ENCODE results near the gene XAB2. TPM values are rescaled to one million over a fixed set of nuclear protein-coding genes. Genes with fewer than 3 reads are reported as not detected.

XAB2 gene
- total RNA-seq, 1 donor from 2014 or later = 42.3 TPM

GRCh38 chr19:7596211-7596937 lies 33.0 kb downstream of the XAB2 start:
- H3K4me3 ChIP-seq = peak overlapping the region; percentile 53
- ATAC-seq (no peak), DNase-seq (no peak)
- H3K36me3 ChIP-seq = no peaks in the 10 kb centered on the region
- TF ChIP-seq CTCF (IDR thresholded peaks at IDR 0.05) = no peak
- H3K27ac ChIP-seq = no peak overlapping the region
- intact Hi-C loops (cut with DNase I) = no loop called here
- no peaks in the 10 kb centered on the region for H3K4me1 ChIP-seq
- peaks cover 33% of the 10 kb centered on the region for H3K27me3 ChIP-seq
- no peaks in the 10 kb centered on the region for H3K9me3 ChIP-seq

- DNase-seq (peak; percentile 85), ATAC-seq (peak; percentile 94)
- Histone ChIP-seq H3K4me1 (no peaks in the 10 kb centered on the region), H3K27ac (no peak within 1 kb of the TSS), H3K36me3 (no peaks in the 10 kb centered on the region), H3K9me3 (no peaks in the 10 kb centered on the region), H3K27me3 (peaks cover 33% of the 10 kb centered on the region), H3K4me3 (peak within 1 kb of the TSS; percentile 53)
- intact Hi-C loops (cut with DNase I) = no loop called here
- no peak for TF ChIP-seq CTCF (IDR thresholded peaks at IDR 0.05)
Observed at GRCh38 chr19:7595466-7596133, 33.7 kb downstream of the XAB2 start, which contains the start of gene CAMSAP3. TSS of gene CAMSAP3 (plus strand) at chr19:7595863. CDS start at chr19:7596003, 140 bp downstream.

GRCh38 chr19:7590256-7590655 lies 39.1 kb downstream of the XAB2 start:
- Histone ChIP-seq H3K27me3 (peaks cover 17% of the 10 kb centered on the region), H3K27ac (no peak overlapping the region), H3K4me3 (no peak overlapping the region), H3K36me3 (no peaks in the 10 kb centered on the region), H3K9me3 (no peaks in the 10 kb centered on the region), H3K4me1 (no peaks in the 10 kb centered on the region)
- ATAC-seq = peak; percentile 64
- intact Hi-C loops (cut with DNase I) = no loop called here
- DNase-seq = no peak
- no peak for TF ChIP-seq CTCF (IDR thresholded peaks at IDR 0.05)

GRCh38 chr19:7589822-7590221 lies 39.5 kb downstream of the XAB2 start:
- no peak for TF ChIP-seq CTCF (IDR thresholded peaks at IDR 0.05)
- no peak overlapping the region for H3K4me3 ChIP-seq
- H3K36me3 ChIP-seq = no peaks in the 10 kb centered on the region
- H3K27ac ChIP-seq = no peak overlapping the region
- H3K4me1 ChIP-seq = no peaks in the 10 kb centered on the region
- peaks cover 13% of the 10 kb centered on the region for H3K27me3 ChIP-seq
- DNase-seq = no peak
- no peak for ATAC-seq
- intact Hi-C loops (cut with DNase I) = no loop called here
- no peaks in the 10 kb centered on the region for H3K9me3 ChIP-seq

GRCh38 chr19:7582446-7582845 lies 46.9 kb downstream of the XAB2 start:
- no peaks in the 10 kb centered on the region for H3K27me3 ChIP-seq
- intact Hi-C loops (cut with DNase I) = no loop called here
- no peaks in the 10 kb centered on the region for H3K9me3 ChIP-seq
- no peaks in the 10 kb centered on the region for H3K4me1 ChIP-seq
- H3K36me3 ChIP-seq = no peaks in the 10 kb centered on the region
- DNase-seq (no peak), ATAC-seq (peak; percentile 72)
- no peak overlapping the region for H3K27ac ChIP-seq
- no peak for TF ChIP-seq CTCF (IDR thresholded peaks at IDR 0.05)
- H3K4me3 ChIP-seq = no peak overlapping the region

All from upper lobe of right lung (tissue), 1 donor.